Panc1 (cell line): ENCODE results near the gene TULP1.

Source experiments
- CTCF ChIP-seq: fragments of 450-650 bp; IDR thresholded peaks from 2 replicates; pipeline ENCODE4 v1.5.1; 2017; ENCODE audit warnings: mild to moderate bottlenecking
- POLR2AphosphoS5 ChIP-seq: IDR thresholded peaks from 2 replicates; pipeline ENCODE4 v1.6.1; 2012; ENCODE audit warnings: mild to moderate bottlenecking, low read depth, low read length, moderate library complexity
- REST ChIP-seq, 2 experiments: IDR thresholded peaks; 2 replicates each; pipeline ENCODE4 v1.6.1; 2011 to 2012; ENCODE audit warnings: low read depth in 2 of 2, control low read depth in 1 of 2, low read length in 1 of 2, mild to moderate bottlenecking in 1 of 2, moderate library complexity in 1 of 2; ENCODE audit not compliant: insufficient read depth in 1 of 2
- SIN3A ChIP-seq: IDR thresholded peaks from 2 replicates; pipeline ENCODE4 v1.6.1; 2012; ENCODE audit warnings: low read depth, mild to moderate bottlenecking, low read length, moderate library complexity, borderline replicate concordance; ENCODE audit not compliant: insufficient read depth

GRCh38 chr6:35453236-35453635 lies 59.5 kb downstream of the TULP1 start:
- TF ChIP-seq REST (IDR thresholded peaks at IDR 0.05; ENCODE audit: insufficient read depth in 1 of 2, low read depth in 2 of 2, low read length in 1 of 2) (no peak), CTCF (no peak), POLR2AphosphoS5 (no peak), SIN3A (no peak)
